ENCODE measurements around the gene DNAJB9.
"Not testable (repeated sequence)": the region's sequence is repeated elsewhere in the genome, so short reads cannot be mapped to it uniquely, and the experiment has no call there.

- TF ChIP-seq, protein P1, sequence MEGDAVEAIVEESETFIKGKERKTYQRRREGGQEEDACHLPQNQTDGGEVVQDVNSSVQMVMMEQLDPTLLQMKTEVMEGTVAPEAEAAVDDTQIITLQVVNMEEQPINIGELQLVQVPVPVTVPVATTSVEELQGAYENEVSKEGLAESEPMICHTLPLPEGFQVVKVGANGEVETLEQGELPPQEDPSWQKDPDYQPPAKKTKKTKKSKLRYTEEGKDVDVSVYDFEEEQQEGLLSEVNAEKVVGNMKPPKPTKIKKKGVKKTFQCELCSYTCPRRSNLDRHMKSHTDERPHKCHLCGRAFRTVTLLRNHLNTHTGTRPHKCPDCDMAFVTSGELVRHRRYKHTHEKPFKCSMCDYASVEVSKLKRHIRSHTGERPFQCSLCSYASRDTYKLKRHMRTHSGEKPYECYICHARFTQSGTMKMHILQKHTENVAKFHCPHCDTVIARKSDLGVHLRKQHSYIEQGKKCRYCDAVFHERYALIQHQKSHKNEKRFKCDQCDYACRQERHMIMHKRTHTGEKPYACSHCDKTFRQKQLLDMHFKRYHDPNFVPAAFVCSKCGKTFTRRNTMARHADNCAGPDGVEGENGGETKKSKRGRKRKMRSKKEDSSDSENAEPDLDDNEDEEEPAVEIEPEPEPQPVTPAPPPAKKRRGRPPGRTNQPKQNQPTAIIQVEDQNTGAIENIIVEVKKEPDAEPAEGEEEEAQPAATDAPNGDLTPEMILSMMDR (IDR thresholded peaks at IDR 0.05) = not testable (repeated sequence)
- not testable (repeated sequence) for TF ChIP-seq POLR2A (IDR thresholded peaks at IDR 0.05)
Observed at GRCh38 chr7:108538236-108538635, 31.4 kb upstream of the DNAJB9 start.
